Keratinocyte (primary cell): ENCODE results near the gene RGS10. TPM values are rescaled to one million over a fixed set of nuclear protein-coding genes. Genes with fewer than 3 reads are reported as not detected.
A peak's percentile ranks its signal among the peaks of the same experiment; 100 is the strongest.

Experiments used
- DNase-seq: peaks from one replicate; pipeline ENCODE4 v3.0.0-alpha.2; 2011; ENCODE audit warnings: low read depth, missing footprints, low spot score
- FAIRE-seq: peaks from 2 replicates; lab custom pipeline; 2011; peaks lifted over from hg19 to GRCh38; lab: Jason Lieb, UNC
- H2AFZ ChIP-seq: 2 replicates; pipeline ENCODE4 v1.6.0; 2012; ENCODE audit warnings: low read length, control low read depth, inconsistent platforms; ENCODE audit not compliant: control insufficient read depth
- H3K27ac ChIP-seq: 2 replicates; pipeline ENCODE4 v1.5.1; 2011; ENCODE audit warnings: low read length; ENCODE audit not compliant: control insufficient read depth, insufficient read depth
- H3K27me3 ChIP-seq: 3 replicates; pipeline ENCODE4 v1.6.0; 2011; ENCODE audit warnings: low read length; ENCODE audit not compliant: control insufficient read depth, insufficient read depth; ENCODE audit errors: extremely low read depth
- H3K36me3 ChIP-seq, 2 experiments: 2 replicates in 1 of 2; 3 replicates in 1 of 2; pipeline ENCODE4 v1.5.1; 2011; ENCODE audit warnings: low read length in 2 of 2, mild to moderate bottlenecking in 1 of 2; ENCODE audit not compliant: control insufficient read depth in 2 of 2, insufficient read depth in 2 of 2; ENCODE audit errors: extremely low read depth in 1 of 2
- H3K4me1 ChIP-seq: 3 replicates; pipeline ENCODE4 v1.5.1; 2011; ENCODE audit warnings: low read length; ENCODE audit not compliant: control insufficient read depth, insufficient read depth; ENCODE audit errors: extremely low read depth
- H3K4me2 ChIP-seq: 3 replicates; pipeline ENCODE4 v1.6.0; 2011; ENCODE audit warnings: low read depth, low read length; ENCODE audit not compliant: control insufficient read depth, insufficient read depth; ENCODE audit errors: extremely low read depth
- H3K4me3 ChIP-seq, 3 experiments: fragments of 200-600 bp in 1 of 3; sonication (generic) in 1 of 3; 2 replicates in 2 of 3; 3 replicates in 1 of 3; pipeline ENCODE4 v1.5.1; 2011 to 2016; ENCODE audit warnings: low read length in 3 of 3, mild to moderate bottlenecking in 3 of 3, control low read depth in 2 of 3, inconsistent platforms in 1 of 3, low read depth in 1 of 3, mixed read lengths in 1 of 3, mixed run types in 1 of 3, moderate library complexity in 1 of 3; ENCODE audit not compliant: control insufficient read depth in 2 of 3, insufficient read depth in 2 of 3; ENCODE audit errors: extremely low read depth in 1 of 3
- H3K79me2 ChIP-seq: 2 replicates; pipeline ENCODE4 v1.6.0; 2012; ENCODE audit warnings: low read length; ENCODE audit not compliant: control insufficient read depth, insufficient read depth
- H3K9ac ChIP-seq: 3 replicates; pipeline ENCODE4 v1.6.0; 2011; ENCODE audit warnings: low read length; ENCODE audit not compliant: control insufficient read depth, insufficient read depth; ENCODE audit errors: extremely low read depth
- H3K9me1 ChIP-seq: 3 replicates; pipeline ENCODE4 v1.6.0; 2011; ENCODE audit warnings: low read length; ENCODE audit not compliant: control insufficient read depth, insufficient read depth; ENCODE audit errors: extremely low read depth
- H3K9me3 ChIP-seq: 2 replicates; pipeline ENCODE4 v1.5.1; 2012; ENCODE audit warnings: low read depth, low read length; ENCODE audit not compliant: control insufficient read depth
- H4K20me1 ChIP-seq: 3 replicates; pipeline ENCODE4 v1.6.0; 2011; ENCODE audit warnings: low read length; ENCODE audit not compliant: control insufficient read depth, insufficient read depth; ENCODE audit errors: extremely low read depth
- CTCF ChIP-seq, 3 experiments: IDR thresholded peaks in 1 of 3; conservative IDR thresholded peaks in 1 of 3; optimal IDR thresholded peaks in 1 of 3; 2 replicates in 2 of 3; 3 replicates in 1 of 3; pipeline versions ENCODE3 to v1.5.1; 2011; ENCODE audit warnings: low read length in 3 of 3, mild to moderate bottlenecking in 3 of 3, moderate library complexity in 2 of 3, control low read depth in 1 of 3, inconsistent platforms in 1 of 3; ENCODE audit not compliant: insufficient read depth in 2 of 3; ENCODE audit errors: extremely low read depth in 1 of 3
- EZH2 ChIP-seq: IDR thresholded peaks from one replicate; pipeline ENCODE4 v1.6.1; 2012; ENCODE audit warnings: inconsistent platforms, mild to moderate bottlenecking, low read length, moderate library complexity
- dilution Hi-C: fragments of 300-500 bp; cut with MboI; formaldehyde crosslinking; loops from one replicate; pipeline ENCODE4 v1.7.0; 2020; ENCODE audit warnings: low sequenced_read_pairs; ENCODE audit not compliant: extremely low pct_ligation_motif_present
- polyA minus RNA-seq, 3 experiments: library from RNA; depleted of rRNA, polyadenylated mRNA; stranded (reverse); fragments of >200 nt; gene quantifications; 1 replicate in 1 of 3; 2 replicates in 1 of 3; 3 replicates in 1 of 3; pipeline ENCODE4 v1.2.3, GENCODE V29; 2011
- polyA plus RNA-seq, 5 experiments: library from polyadenylated mRNA; depleted of rRNA in 3 of 5; stranded (reverse) in 3 of 5; stranded (forward) in 1 of 5; unstranded in 1 of 5; fragments of >200 nt; gene quantifications; 1 replicate in 1 of 5; 2 replicates in 3 of 5; 3 replicates in 1 of 5; pipeline versions ENCODE4 v1.2.1 to v1.2.3, GENCODE V29; 2011 to 2012; ENCODE audit warnings: missing spikeins in 2 of 5, low read depth in 1 of 5, low replicate concordance in 1 of 5

Gene RGS10, protein sequence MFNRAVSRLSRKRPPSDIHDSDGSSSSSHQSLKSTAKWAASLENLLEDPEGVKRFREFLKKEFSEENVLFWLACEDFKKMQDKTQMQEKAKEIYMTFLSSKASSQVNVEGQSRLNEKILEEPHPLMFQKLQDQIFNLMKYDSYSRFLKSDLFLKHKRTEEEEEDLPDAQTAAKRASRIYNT
- polyA plus RNA-seq, result 51.0 to 87.8 TPM (median 66.4 TPM) in 3 replicates
- 26.7 TPM for polyA plus RNA-seq (2011; ENCODE audit: low read depth)
- polyA plus RNA-seq (2011; cell fraction: cytosol; rRNA removed), result 79.8 and 97.8 TPM in 2 replicates
- polyA plus RNA-seq (2011; cell fraction: nucleus; rRNA removed), result 16.2 and 23.1 TPM in 2 replicates
- 62.0 and 82.8 TPM in 2 replicates for polyA plus RNA-seq (2012; ENCODE audit: low replicate concordance)
- 2.9 to 22.3 TPM (median 17.0 TPM) in 3 replicates for polyA minus RNA-seq
- 43.5 TPM for polyA minus RNA-seq (2011; cell fraction: cytosol; rRNA and poly(A)+ RNA removed)
- 6.0 and 6.7 TPM in 2 replicates for polyA minus RNA-seq (2011; cell fraction: nucleus; rRNA and poly(A)+ RNA removed)

- TF ChIP-seq EZH2, result no peak
- TF ChIP-seq CTCF (optimal IDR thresholded peaks at IDR 0.05 in 1 of 3, IDR thresholded peaks at IDR 0.05 in 1 of 3, conservative IDR thresholded peaks at IDR 0.05 in 1 of 3; ENCODE audit: extremely low read depth in 1 of 3, insufficient read depth in 2 of 3, low read length in 3 of 3), result no peak
- Histone ChIP-seq H3K4me1 (peaks cover 29% of the 10 kb centered on the region), H3K9me1 (no peaks in the 10 kb centered on the region), H3K36me3 (peaks cover 0 to 2% of the 10 kb centered on the region in 2 experiments), H3K9ac (peak within 1 kb of the TSS; percentile 74), H3K9me3 (no peaks in the 10 kb centered on the region), H3K27me3 (no peaks in the 10 kb centered on the region), H3K4me3 (peak within 1 kb of the TSS; percentile 64 to 79 (median 68)), H4K20me1 (no peaks in the 10 kb centered on the region), H3K4me2 (peak within 1 kb of the TSS; percentile 79), H3K79me2 (peaks cover 47% of the 10 kb centered on the region), H3K27ac (peak within 1 kb of the TSS; percentile 11), H2AFZ (peak within 1 kb of the TSS; percentile 65)
- FAIRE-seq (no peak), DNase-seq (peak; percentile 41)
- dilution Hi-C loops, result no loop called here
Observed at GRCh38 chr10:119542357-119542987, at the start of gene RGS10. RGS10 (minus strand) TSS chr10:119542719; CDS start chr10:119542638, 81 bp downstream.

DNA sequence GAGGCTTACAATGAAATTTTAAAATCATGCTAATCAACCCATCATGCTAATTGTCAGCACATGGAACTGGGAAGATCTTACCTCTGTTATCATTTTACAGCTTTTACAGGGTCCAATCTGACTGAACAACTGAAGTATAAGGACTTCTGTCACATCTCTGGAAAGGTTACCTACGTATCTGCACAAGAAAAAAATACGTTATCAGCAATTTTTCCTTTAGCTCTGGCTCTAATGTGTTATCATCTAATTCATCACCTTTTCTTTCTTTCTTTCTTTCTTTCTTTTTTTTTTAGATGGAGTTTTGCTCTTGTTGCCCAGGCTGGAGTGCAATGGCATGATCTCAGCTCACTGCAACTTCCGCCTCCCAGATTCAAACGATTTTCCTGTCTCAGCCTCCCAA lies 45.6 kb upstream of the RGS10 start:
- Histone ChIP-seq H3K27ac (no peak overlapping the region), H3K4me3 (no peak overlapping the region), H3K9me3 (no peaks in the 10 kb centered on the region), H3K79me2 (peaks cover 95% of the 10 kb centered on the region), H3K4me1 (peaks cover 11% of the 10 kb centered on the region), H3K36me3 (peaks cover 13 to 23% of the 10 kb centered on the region in 2 experiments), H4K20me1 (peaks cover 11% of the 10 kb centered on the region), H3K9me1 (no peaks in the 10 kb centered on the region), H3K27me3 (no peaks in the 10 kb centered on the region), H3K4me2 (no peak overlapping the region), H2AFZ (no peak overlapping the region), H3K9ac (no peak overlapping the region)
- FAIRE-seq, result no peak
- TF ChIP-seq EZH2 (no peak), CTCF (optimal IDR thresholded peaks at IDR 0.05 in 1 of 3, IDR thresholded peaks at IDR 0.05 in 1 of 3, conservative IDR thresholded peaks at IDR 0.05 in 1 of 3; ENCODE audit: extremely low read depth in 1 of 3, insufficient read depth in 2 of 3, low read length in 3 of 3) (no peak)
- dilution Hi-C loops, result no loop called here
- no peak for DNase-seq
